Activated B cell treated with CpG ODN at 0.5 μM for 24 hours (primary cell): ENCODE measurements around the gene OXGR1. TPM values are rescaled to one million over a fixed set of nuclear protein-coding genes. Genes with fewer than 3 reads are reported as not detected.

ENCODE experiments used
- ATAC-seq: fragments of 200-7000 bp; cut with Tn5 transposase; one replicate; pipeline ENCODE4 v1.10.0; 2021; ENCODE audit warnings: low read depth, mild to moderate bottlenecking, moderate library complexity
- CTCF ChIA-PET: fragments of 350-600 bp; sonication (Branson Sonifier 250); formaldehyde crosslinking; loops from one replicate; lab custom pipeline; 2021; ENCODE audit warnings: antibody characterized with exemption; lab: Charles Lee
- POLR2A ChIA-PET: fragments of 350-600 bp; sonication (Branson Sonifier 250); formaldehyde crosslinking; loops from one replicate; lab custom pipeline; 2021; ENCODE audit warnings: antibody characterized with exemption; lab: Charles Lee
- DNase-seq: peaks from one replicate; pipeline ENCODE4 v3.0.0; 2022
- H3K27ac Mint-ChIP-seq: one replicate; pipeline ENCODE4 v1.8.0; 2020; ENCODE audit warnings: mixed read lengths
- H3K27me3 Mint-ChIP-seq: one replicate; pipeline ENCODE4 v1.8.0; 2021; ENCODE audit warnings: mixed read lengths
- H3K36me3 Mint-ChIP-seq: one replicate; pipeline ENCODE4 v1.8.0; 2021; ENCODE audit warnings: low read depth, mixed read lengths
- H3K4me1 Mint-ChIP-seq: one replicate; pipeline ENCODE4 v1.8.0; 2021; ENCODE audit warnings: mixed read lengths
- H3K4me3 Mint-ChIP-seq: one replicate; pipeline ENCODE4 v1.8.0; 2020; ENCODE audit warnings: mild to moderate bottlenecking, mixed read lengths
- H3K9me3 Mint-ChIP-seq: one replicate; pipeline ENCODE4 v1.8.0; 2020; ENCODE audit warnings: mixed read lengths
- intact Hi-C: fragments of 100-400 bp; cut with micrococcal nuclease; formaldehyde crosslinking; loops from one replicate; pipeline ENCODE4 v1.15.1; 2024
- total RNA-seq: library from RNA; stranded (reverse); gene quantifications from 2 replicates; pipeline ENCODE4 v1.2.3, GENCODE V29; 2022
- TF ChIP-seq, protein P1 (sequence below): fragments of 200-600 bp; IDR thresholded peaks from one replicate; pipeline ENCODE4 v1.8.0; 2022; ENCODE audit warnings: antibody characterized with exemption, mild to moderate bottlenecking

OXGR1 gene
- total RNA-seq, 1 donor from 2014 or later, result not detected

DNA sequence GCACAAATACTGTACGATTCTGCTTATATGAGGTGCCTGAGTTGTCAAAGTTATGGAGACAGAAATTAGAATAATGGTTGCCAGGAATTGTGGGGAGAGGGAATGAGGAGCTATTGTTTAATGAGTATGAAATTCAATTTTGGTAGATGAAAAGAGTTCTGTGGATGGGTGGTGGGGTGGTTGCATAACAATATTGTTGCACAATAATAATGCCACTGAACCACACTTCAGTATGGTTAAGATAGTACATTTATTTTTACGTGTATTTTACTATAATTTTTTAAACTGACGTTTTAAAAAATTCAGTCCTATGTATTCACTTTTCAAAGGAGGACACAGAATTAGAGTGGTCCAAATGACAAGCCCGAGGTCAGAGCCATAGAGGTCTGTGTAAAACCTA lies 1.8 kb upstream of the OXGR1 start:
- ChIA-PET POLR2A (no interaction called here), CTCF (no interaction called here)
- intact Hi-C loops, result no loop called here
- Mint-ChIP-seq H3K4me3 (no peak overlapping the region), H3K9me3 (no peaks in the 10 kb centered on the region), H3K27me3 (peaks cover 28% of the 10 kb centered on the region), H3K27ac (no peak overlapping the region), H3K4me1 (peaks cover 7% of the 10 kb centered on the region), H3K36me3 (no peaks in the 10 kb centered on the region)
- no peak for DNase-seq
- ATAC-seq, result no peak
- TF ChIP-seq, protein P1, sequence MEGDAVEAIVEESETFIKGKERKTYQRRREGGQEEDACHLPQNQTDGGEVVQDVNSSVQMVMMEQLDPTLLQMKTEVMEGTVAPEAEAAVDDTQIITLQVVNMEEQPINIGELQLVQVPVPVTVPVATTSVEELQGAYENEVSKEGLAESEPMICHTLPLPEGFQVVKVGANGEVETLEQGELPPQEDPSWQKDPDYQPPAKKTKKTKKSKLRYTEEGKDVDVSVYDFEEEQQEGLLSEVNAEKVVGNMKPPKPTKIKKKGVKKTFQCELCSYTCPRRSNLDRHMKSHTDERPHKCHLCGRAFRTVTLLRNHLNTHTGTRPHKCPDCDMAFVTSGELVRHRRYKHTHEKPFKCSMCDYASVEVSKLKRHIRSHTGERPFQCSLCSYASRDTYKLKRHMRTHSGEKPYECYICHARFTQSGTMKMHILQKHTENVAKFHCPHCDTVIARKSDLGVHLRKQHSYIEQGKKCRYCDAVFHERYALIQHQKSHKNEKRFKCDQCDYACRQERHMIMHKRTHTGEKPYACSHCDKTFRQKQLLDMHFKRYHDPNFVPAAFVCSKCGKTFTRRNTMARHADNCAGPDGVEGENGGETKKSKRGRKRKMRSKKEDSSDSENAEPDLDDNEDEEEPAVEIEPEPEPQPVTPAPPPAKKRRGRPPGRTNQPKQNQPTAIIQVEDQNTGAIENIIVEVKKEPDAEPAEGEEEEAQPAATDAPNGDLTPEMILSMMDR, result no peak

DNA sequence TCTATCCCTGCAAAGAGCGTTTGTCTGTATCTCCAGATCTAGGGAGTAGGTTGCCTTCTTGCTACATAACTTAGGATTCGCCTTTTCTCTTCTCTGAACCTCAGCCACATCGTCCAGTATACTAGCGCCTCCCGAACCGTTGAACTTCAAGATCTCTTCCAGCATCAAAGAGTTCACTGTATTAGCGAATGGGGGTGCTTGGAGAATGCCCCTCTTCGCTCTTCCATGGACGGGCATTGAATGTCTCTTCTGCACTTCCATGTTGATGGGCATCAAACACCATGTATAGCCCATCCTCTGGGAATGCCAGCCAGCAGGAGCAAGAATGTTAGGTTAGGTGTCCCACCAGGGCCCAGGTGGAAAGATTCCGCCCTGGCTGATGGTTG lies 575 bp upstream of the OXGR1 start:
- TF ChIP-seq, protein P1, result no peak
- Mint-ChIP-seq H3K36me3 (no peaks in the 10 kb centered on the region), H3K4me3 (no peak overlapping the region), H3K27me3 (peaks cover 28% of the 10 kb centered on the region), H3K4me1 (peaks cover 7% of the 10 kb centered on the region), H3K27ac (no peak overlapping the region), H3K9me3 (no peaks in the 10 kb centered on the region)
- no peak for ATAC-seq
- intact Hi-C loops, result no loop called here
- ChIA-PET CTCF (no interaction called here), POLR2A (no interaction called here)
- no peak for DNase-seq

DNA sequence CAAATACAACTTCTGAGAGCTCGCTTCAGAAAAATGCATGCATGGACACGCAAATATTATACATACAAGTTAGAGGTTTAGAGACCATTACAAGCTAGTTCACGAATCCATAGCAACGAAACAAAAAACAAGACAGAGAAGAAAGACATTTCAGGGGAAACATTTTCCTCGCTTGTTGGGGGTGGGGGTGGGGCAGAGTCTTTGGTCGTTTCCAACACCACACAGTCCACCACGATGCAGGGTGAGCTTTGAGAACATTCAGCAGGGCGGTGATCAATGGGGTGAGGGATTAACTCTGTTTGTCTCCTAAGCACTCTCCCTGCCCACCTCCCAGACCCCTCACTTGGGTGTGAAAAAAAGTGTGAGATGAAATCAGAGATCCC lies 651 bp downstream of the OXGR1 start:
- H3K4me3 Mint-ChIP-seq, result no peak overlapping the region
- H3K27ac Mint-ChIP-seq, result no peak overlapping the region
- DNase-seq (no peak), ATAC-seq (no peak)
- H3K4me1 Mint-ChIP-seq, result peaks cover 7% of the 10 kb centered on the region
- TF ChIP-seq, protein P1, result no peak
- no peaks in the 10 kb centered on the region for H3K36me3 Mint-ChIP-seq
- intact Hi-C loops, result no loop called here
- peaks cover 28% of the 10 kb centered on the region for H3K27me3 Mint-ChIP-seq
- POLR2A ChIA-PET, result no interaction called here
- CTCF ChIA-PET, result no interaction called here
- H3K9me3 Mint-ChIP-seq, result no peaks in the 10 kb centered on the region

DNA sequence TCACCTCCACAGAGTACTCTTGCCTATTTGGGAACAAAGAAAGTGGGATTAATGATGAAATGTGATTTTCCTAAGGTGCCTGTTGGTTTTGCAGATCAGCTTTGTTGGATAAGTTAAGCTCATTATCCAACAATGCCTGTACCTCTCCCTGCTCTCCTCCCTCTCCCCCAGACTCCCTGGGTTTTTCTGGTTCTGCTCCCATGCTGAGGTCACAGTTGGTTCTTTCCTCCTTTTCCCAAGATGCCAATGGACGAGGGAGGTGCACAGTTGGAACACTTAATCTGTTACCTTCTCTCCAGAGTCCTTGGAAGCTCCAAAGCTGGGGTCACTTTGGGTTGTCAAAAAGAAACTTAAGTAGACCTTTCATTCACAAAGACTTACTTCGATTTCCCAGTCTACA lies 1.6 kb downstream of the OXGR1 start:
- TF ChIP-seq, protein P1, result no peak
- ATAC-seq (no peak), DNase-seq (no peak)
- Mint-ChIP-seq H3K4me3 (no peak overlapping the region), H3K27ac (no peak overlapping the region), H3K36me3 (no peaks in the 10 kb centered on the region), H3K9me3 (no peaks in the 10 kb centered on the region), H3K4me1 (peaks cover 7% of the 10 kb centered on the region), H3K27me3 (peaks cover 28% of the 10 kb centered on the region)
- intact Hi-C loops, result no loop called here
- ChIA-PET CTCF (no interaction called here), POLR2A (no interaction called here)

DNA sequence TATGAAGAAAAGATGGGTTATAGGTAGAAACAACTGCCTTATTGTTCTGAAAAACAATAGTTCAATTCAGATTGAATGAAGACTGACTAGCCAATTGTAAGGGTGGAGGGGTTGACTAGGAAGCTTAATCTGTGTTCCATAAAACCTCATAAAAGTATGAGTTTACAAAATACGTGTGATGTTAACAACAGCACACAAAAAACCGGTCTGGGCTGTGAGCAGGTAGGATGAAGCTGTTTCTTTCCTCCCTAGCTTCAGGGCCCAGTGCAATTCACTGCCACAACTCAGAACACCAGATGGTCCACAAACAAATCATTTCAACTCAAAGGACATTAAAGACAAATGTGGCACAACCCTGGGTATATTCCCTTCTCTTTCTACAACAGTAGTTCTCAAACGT lies 3.2 kb downstream of the OXGR1 start:
- ChIA-PET CTCF (no interaction called here), POLR2A (no interaction called here)
- H3K9me3 Mint-ChIP-seq, result no peaks in the 10 kb centered on the region
- no peaks in the 10 kb centered on the region for H3K36me3 Mint-ChIP-seq
- intact Hi-C loops, result no loop called here
- DNase-seq (no peak), ATAC-seq (no peak)
- H3K4me3 Mint-ChIP-seq, result no peak overlapping the region
- H3K4me1 Mint-ChIP-seq, result peaks cover 7% of the 10 kb centered on the region
- TF ChIP-seq, protein P1, result no peak
- H3K27ac Mint-ChIP-seq, result no peak overlapping the region
- H3K27me3 Mint-ChIP-seq, result peaks cover 26% of the 10 kb centered on the region
